ENCODE measurements around the gene MMAB.
A peak's percentile ranks its signal among the peaks of the same experiment; 100 is the strongest.

- TF ChIP-seq EGR1 (IDR thresholded peaks at IDR 0.05; ENCODE audit: low read depth in 2 of 2) (no peak), CTCF (IDR thresholded peaks at IDR 0.05; ENCODE audit: low read depth, low read length, missing input control) (peak; percentile 91), TAF1 (conservative IDR thresholded peaks at IDR 0.05) (no peak), JUND (IDR thresholded peaks at IDR 0.05) (no peak), YY1 (IDR thresholded peaks at IDR 0.05) (no peak), RXRA (IDR thresholded peaks at IDR 0.05) (no peak), SP1 (IDR thresholded peaks at IDR 0.05) (no peak), HNF4A (conservative IDR thresholded peaks at IDR 0.05) (no peak), RAD21 (IDR thresholded peaks at IDR 0.05) (peak; percentile 92 to 93), MAX (IDR thresholded peaks at IDR 0.05) (no peak), REST (IDR thresholded peaks at IDR 0.05) (no peak), FOXA1 (IDR thresholded peaks at IDR 0.05) (no peak)
Observed at GRCh38 chr12:109518820-109519665, 54.3 kb downstream of the MMAB start.
